ENCODE data around the gene KDM6B. TPM values are rescaled to one million over a fixed set of nuclear protein-coding genes. Genes with fewer than 3 reads are reported as not detected.

The KDM6B gene
- total RNA-seq, 1 experiment from 2014 or later = 29.0 TPM

DNA sequence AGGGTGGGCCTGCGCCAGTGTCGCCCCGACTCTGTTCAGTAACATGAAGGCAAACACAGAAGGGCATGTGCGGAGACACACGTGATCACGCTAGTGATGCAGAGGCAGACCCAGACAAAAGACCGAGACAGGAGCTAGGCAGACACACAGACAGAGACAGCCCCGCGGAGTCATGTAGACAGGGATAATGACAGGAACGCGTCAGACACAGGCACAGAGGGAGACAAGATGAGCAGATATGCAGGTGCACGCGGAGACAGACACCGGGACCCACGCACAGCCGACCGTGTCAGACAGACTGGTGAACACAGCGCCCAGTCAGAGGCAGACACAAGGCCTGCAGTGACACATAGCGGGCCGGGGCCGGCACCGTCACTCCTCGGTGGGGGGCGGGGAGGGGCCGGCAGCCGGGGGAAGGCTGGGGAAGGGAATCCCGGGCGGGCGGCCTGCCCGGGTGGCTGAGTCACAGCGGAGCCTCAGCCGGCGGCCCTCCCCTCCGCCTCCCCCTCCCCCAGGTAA is 7.4 kb downstream of the KDM6B start:
- peaks cover 46% of the 10 kb centered on the region for H3K4me1 Mint-ChIP-seq (ENCODE audit: low read depth, unreplicated experiment)
- CTCF ChIA-PET = interaction anchor here (1.1 kb wide), 1 partner anchor 8 kb away, joined by 3 read pairs; no protein-coding TSS in a partner anchor
- H3K36me3 Mint-ChIP-seq (ENCODE audit: insufficient read depth, unreplicated experiment) = peaks cover 90% of the 10 kb centered on the region
- H3K9me3 Mint-ChIP-seq (ENCODE audit: low read depth, unreplicated experiment) = no peaks in the 10 kb centered on the region
- TF ChIP-seq, protein P1, sequence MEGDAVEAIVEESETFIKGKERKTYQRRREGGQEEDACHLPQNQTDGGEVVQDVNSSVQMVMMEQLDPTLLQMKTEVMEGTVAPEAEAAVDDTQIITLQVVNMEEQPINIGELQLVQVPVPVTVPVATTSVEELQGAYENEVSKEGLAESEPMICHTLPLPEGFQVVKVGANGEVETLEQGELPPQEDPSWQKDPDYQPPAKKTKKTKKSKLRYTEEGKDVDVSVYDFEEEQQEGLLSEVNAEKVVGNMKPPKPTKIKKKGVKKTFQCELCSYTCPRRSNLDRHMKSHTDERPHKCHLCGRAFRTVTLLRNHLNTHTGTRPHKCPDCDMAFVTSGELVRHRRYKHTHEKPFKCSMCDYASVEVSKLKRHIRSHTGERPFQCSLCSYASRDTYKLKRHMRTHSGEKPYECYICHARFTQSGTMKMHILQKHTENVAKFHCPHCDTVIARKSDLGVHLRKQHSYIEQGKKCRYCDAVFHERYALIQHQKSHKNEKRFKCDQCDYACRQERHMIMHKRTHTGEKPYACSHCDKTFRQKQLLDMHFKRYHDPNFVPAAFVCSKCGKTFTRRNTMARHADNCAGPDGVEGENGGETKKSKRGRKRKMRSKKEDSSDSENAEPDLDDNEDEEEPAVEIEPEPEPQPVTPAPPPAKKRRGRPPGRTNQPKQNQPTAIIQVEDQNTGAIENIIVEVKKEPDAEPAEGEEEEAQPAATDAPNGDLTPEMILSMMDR (IDR thresholded peaks at IDR 0.05; ENCODE audit: unreplicated experiment) = no peak
- peak overlapping the region; percentile 97 for H3K27ac Mint-ChIP-seq (ENCODE audit: unreplicated experiment)
- DNase-seq = peak; percentile 72
- no TSS peak for BruUV-seq (replicated peaks)
- H3K27me3 Mint-ChIP-seq (ENCODE audit: unreplicated experiment) = no peaks in the 10 kb centered on the region
- intact Hi-C loops (cut with micrococcal nuclease; ENCODE audit: unreplicated experiment) = no loop called here
- peak overlapping the region; percentile 96 for H3K4me3 Mint-ChIP-seq (ENCODE audit: low read depth, unreplicated experiment)

DNA sequence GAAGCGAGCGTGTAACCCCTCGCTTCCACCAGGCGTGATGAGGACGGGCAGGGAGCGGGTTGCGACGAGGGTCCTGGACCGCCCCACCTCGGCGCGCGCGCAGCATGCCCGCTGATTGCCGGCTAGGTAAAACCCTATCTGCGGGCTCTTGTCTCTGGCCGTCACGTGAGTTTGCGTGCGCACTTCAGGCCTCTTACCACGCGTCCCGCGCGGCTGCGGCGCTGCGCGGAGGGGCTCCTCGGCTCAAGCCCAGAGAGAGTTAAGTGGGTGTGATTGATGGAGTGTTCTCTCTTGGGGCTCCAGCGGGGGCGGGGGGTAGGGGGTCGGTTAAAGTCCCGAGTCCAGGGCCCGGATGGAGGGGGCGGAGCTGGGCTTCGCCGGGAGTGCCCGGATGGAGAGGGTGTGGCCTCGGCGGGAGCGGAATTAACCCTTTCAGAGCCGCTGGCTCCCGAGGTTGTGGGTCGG is 7.9 kb downstream of the KDM6B start:
- CTCF ChIA-PET = interaction anchor here (1.1 to 1.6 kb wide), 2 partner anchors 8 to 98 kb away, joined by 3 to 4 read pairs; no protein-coding TSS in a partner anchor
- peaks cover 41% of the 10 kb centered on the region for H3K4me1 Mint-ChIP-seq (ENCODE audit: low read depth, unreplicated experiment)

DNA sequence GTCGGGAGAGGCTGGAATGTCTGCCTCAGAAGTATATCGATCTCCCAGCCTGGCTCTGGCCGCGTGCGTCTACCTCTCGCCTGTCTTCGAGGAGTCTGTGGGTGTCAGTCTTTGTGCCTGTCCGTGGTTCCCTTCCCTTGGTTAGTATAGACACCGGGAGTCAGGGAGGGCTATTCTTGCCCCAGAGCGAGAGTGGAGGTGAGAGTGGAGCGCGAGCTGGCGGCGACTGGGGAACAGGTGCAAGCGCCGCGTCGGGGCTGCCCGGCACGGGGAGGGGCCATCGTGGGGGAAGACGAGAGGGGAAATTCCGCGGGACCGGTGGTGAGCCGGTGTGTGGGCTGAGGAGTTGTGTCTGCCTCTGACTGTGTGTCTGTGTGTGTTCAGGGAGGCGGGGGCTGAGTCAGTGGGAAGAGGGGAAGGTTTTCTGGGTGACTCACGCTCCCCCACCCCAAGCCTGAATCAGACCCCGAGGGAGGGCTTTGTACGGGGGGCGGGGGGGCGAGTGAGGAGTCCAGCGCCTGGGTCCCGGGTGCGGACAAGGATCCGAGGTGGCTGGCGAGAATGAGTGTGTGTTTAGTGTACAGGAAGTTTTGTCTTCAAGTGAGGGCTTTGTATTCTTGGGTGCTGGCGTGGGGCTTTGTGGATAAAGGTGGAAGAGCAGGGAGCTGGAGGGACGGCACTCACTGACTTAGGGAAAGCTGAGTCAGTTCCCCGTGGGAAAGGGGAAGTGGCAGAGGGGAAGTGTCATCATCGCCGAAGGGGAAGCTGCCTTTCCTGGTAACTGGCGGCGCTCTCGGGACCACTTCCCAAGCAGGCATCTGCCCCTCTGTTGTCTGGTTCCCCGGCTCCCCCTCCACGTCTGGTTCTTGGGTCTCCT is 8.6 kb downstream of the KDM6B start:
- H3K9me3 Mint-ChIP-seq (ENCODE audit: low read depth, unreplicated experiment) = no peaks in the 10 kb centered on the region
- intact Hi-C loops (cut with micrococcal nuclease; ENCODE audit: unreplicated experiment) = loop anchor here (2.0 kb wide), 1 partner anchor 14 kb away; the partner anchor contains the start of gene NAA38
- H3K36me3 Mint-ChIP-seq (ENCODE audit: insufficient read depth, unreplicated experiment) = peaks cover 87% of the 10 kb centered on the region
- CTCF ChIA-PET = interaction anchor here (1.1 to 1.8 kb wide), 3 partner anchors 8 to 99 kb away, joined by 3 to 7 read pairs (median 4); no protein-coding TSS in a partner anchor
- no peaks in the 10 kb centered on the region for H3K27me3 Mint-ChIP-seq (ENCODE audit: unreplicated experiment)
- H3K4me1 Mint-ChIP-seq (ENCODE audit: low read depth, unreplicated experiment) = peaks cover 35% of the 10 kb centered on the region
- TF ChIP-seq, protein P1 (IDR thresholded peaks at IDR 0.05; ENCODE audit: unreplicated experiment) = no peak
- peak overlapping the region; percentile 96 for H3K4me3 Mint-ChIP-seq (ENCODE audit: low read depth, unreplicated experiment)
- peak; percentile 68 for DNase-seq
- BruUV-seq (replicated peaks) = no TSS peak
- peak overlapping the region; percentile 97 for H3K27ac Mint-ChIP-seq (ENCODE audit: unreplicated experiment)

More for the DNA sequence above, 7.9 kb downstream of the KDM6B start:
- peak; percentile 89 for DNase-seq
- Mint-ChIP-seq H3K27ac (ENCODE audit: unreplicated experiment) (peak overlapping the region; percentile 97), H3K36me3 (ENCODE audit: insufficient read depth, unreplicated experiment) (peaks cover 89% of the 10 kb centered on the region), H3K27me3 (ENCODE audit: unreplicated experiment) (no peaks in the 10 kb centered on the region), H3K4me3 (ENCODE audit: low read depth, unreplicated experiment) (peak overlapping the region; percentile 96), H3K9me3 (ENCODE audit: low read depth, unreplicated experiment) (no peaks in the 10 kb centered on the region)
- intact Hi-C loops (cut with micrococcal nuclease; ENCODE audit: unreplicated experiment) = loop anchor here (2.0 kb wide), 1 partner anchor 15 kb away; the partner anchor contains the start of gene NAA38
- BruUV-seq (replicated peaks) = no TSS peak
- TF ChIP-seq, protein P1 (IDR thresholded peaks at IDR 0.05; ENCODE audit: unreplicated experiment) = no peak

GRCh38 chr17:7843257-7843535 is 9.2 kb downstream of the KDM6B start:
- TF ChIP-seq, protein P1 (IDR thresholded peaks at IDR 0.05; ENCODE audit: unreplicated experiment) = no peak
- Mint-ChIP-seq H3K36me3 (ENCODE audit: insufficient read depth, unreplicated experiment) (peaks cover 86% of the 10 kb centered on the region), H3K27me3 (ENCODE audit: unreplicated experiment) (no peaks in the 10 kb centered on the region), H3K4me3 (ENCODE audit: low read depth, unreplicated experiment) (peak overlapping the region; percentile 96), H3K27ac (ENCODE audit: unreplicated experiment) (peak overlapping the region; percentile 97), H3K4me1 (ENCODE audit: low read depth, unreplicated experiment) (peaks cover 33% of the 10 kb centered on the region), H3K9me3 (ENCODE audit: low read depth, unreplicated experiment) (no peaks in the 10 kb centered on the region)
- TSS peak; percentile 40 for BruUV-seq (replicated peaks)
- intact Hi-C loops (cut with micrococcal nuclease; ENCODE audit: unreplicated experiment) = loop anchor here (2.0 kb wide), 1 partner anchor 14 kb away; the partner anchor contains the start of gene NAA38
- DNase-seq = no peak
- CTCF ChIA-PET = interaction anchor here (1.6 to 1.8 kb wide), 2 partner anchors 8 to 99 kb away, joined by 4 to 7 read pairs; no protein-coding TSS in a partner anchor

All from Calu3 (cell line).